GM18858 (cell line): ENCODE results near the gene SYT17.
"Not testable (repeated sequence)": the region's sequence is repeated elsewhere in the genome, so short reads cannot be mapped to it uniquely, and the experiment has no call there.

ENCODE experiments used
- ATAC-seq: cut with Tn5 transposase; IDR thresholded peaks from one replicate; pipeline ENCODE4 v1.9.1; 2021; ENCODE audit not compliant: unreplicated experiment

Gene SYT17

GRCh38 chr16:19172098-19172780 lies 4.2 kb downstream of the SYT17 start:
- no peak for ATAC-seq

- no peak for ATAC-seq
These were observed 5.0 kb downstream of the SYT17 start for GRCh38 chr16:19173059-19173458.

GRCh38 chr16:19173649-19174383 lies 5.8 kb downstream of the SYT17 start:
- ATAC-seq, result no peak

GRCh38 chr16:19174478-19174877 lies 6.4 kb downstream of the SYT17 start:
- no peak for ATAC-seq

GRCh38 chr16:19175492-19176262 lies 7.6 kb downstream of the SYT17 start:
- ATAC-seq, result no peak

GRCh38 chr16:19177111-19177739 lies 9.2 kb downstream of the SYT17 start:
- ATAC-seq, result no peak

GRCh38 chr16:19179546-19180490 lies 11.8 kb downstream of the SYT17 start:
- no peak for ATAC-seq

- ATAC-seq, result no peak
These were observed 12.7 kb downstream of the SYT17 start for GRCh38 chr16:19180741-19181140.

GRCh38 chr16:19182481-19182880 lies 14.4 kb downstream of the SYT17 start:
- no peak for ATAC-seq

GRCh38 chr16:19183187-19183586 lies 15.1 kb downstream of the SYT17 start:
- ATAC-seq, result no peak

GRCh38 chr16:19184823-19185509 lies 16.9 kb downstream of the SYT17 start:
- no peak for ATAC-seq

GRCh38 chr16:19185510-19185851 lies 17.4 kb downstream of the SYT17 start:
- no peak for ATAC-seq

- no peak for ATAC-seq
These were observed 18.4 kb downstream of the SYT17 start for GRCh38 chr16:19186408-19186807.

GRCh38 chr16:19187961-19188360 lies 19.9 kb downstream of the SYT17 start:
- not testable (repeated sequence) for ATAC-seq

- no peak for ATAC-seq
These were observed 20.4 kb downstream of the SYT17 start for GRCh38 chr16:19188406-19188805.

GRCh38 chr16:19192865-19193264 lies 24.8 kb downstream of the SYT17 start:
- ATAC-seq, result no peak

- ATAC-seq, result no peak
These were observed 28.8 kb downstream of the SYT17 start for GRCh38 chr16:19196871-19197270.

- ATAC-seq, result no peak
These were observed 35.4 kb downstream of the SYT17 start for GRCh38 chr16:19203374-19203966.

GRCh38 chr16:19210280-19210924 lies 42.4 kb downstream of the SYT17 start:
- ATAC-seq, result peak; percentile 74
